GM19463 (cell line): ENCODE measurements around the gene STX1B.
A peak's percentile ranks its signal among the peaks of the same experiment; 100 is the strongest.

Source experiments
- ATAC-seq: cut with Tn5 transposase; IDR thresholded peaks from one replicate; pipeline ENCODE4 v1.9.1; 2021; ENCODE audit warnings: mild to moderate bottlenecking, moderate library complexity; ENCODE audit not compliant: unreplicated experiment

Gene STX1B

GRCh38 chr16:30980434-30980833, 30.0 kb downstream of the STX1B start:
- no peak for ATAC-seq

GRCh38 chr16:30980023-30980371, 30.4 kb downstream of the STX1B start:
- no peak for ATAC-seq

DNA sequence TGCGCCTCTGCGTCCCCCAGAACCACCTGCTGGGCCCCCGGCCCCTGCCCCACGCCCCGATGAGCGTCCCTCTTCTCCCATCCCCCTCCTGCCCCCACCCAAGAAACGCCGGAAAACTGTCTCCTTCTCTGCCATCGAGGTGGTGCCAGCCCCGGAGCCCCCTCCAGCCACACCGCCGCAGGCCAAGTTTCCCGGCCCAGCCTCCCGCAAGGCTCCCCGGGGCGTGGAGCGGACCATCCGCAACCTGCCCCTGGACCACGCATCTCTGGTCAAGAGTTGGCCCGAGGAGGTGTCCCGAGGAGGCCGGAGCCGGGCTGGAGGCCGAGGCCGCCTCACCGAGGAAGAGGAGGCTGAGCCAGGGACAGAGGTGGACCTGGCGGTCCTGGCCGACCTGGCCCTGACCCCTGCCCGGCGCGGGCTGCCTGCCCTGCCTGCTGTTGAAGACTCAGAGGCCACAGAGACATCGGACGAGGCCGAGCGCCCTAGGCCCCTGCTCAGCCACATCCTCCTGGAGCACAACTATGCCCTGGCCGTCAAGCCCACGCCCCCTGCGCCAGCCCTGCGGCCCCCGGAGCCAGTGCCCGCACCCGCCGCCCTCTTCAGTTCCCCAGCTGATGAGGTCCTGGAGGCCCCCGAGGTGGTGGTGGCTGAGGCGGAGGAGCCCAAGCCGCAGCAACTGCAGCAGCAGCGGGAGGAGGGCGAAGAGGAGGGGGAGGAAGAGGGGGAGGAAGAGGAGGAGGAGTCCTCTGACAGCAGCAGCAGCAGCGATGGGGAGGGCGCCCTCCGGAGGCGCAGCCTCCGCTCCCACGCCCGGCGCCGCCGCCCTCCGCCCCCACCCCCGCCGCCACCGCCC, 31.0 kb downstream of the STX1B start:
- ATAC-seq: no peak

DNA sequence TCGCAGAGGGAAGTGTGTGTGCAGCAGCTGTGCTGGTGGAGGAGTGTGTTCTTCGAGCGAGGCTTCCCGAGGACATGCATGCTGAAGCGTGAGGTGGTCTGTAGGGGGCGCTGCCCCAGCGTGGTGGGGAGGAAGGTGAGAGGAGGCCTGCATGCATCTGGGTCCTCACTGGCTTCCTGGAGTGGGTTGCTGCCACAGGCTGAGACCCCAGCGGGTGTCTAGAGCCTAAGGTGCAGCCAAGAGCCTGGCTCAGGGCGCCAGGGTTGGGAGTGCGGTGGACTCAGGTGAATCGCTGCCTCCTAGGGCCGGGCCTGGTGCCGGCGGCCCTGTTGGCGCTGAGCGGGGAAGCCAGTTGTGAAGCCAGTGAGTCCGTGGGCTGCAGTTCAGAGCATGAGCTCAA, 32.9 kb downstream of the STX1B start:
- no peak for ATAC-seq

DNA sequence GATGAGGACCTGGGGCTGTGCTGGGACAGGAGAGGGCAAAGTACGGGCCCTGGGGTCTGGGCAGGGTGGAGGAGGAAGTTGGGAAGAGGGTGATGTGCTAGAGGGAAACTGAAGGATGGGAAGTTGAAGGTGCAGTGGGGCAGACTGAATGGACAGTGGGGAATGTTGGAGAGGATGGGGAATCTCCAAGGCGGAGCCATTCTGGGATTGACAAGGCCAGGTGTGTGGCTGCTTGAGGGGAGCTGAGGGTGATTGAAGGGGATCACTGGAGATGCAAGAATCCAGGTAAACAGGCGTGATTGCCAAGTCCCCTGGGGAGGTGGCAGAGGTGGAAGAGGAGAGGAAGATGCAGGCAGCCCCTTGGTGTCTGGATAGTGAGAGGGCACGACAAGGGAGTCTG, 34.0 kb downstream of the STX1B start:
- ATAC-seq: no peak

DNA sequence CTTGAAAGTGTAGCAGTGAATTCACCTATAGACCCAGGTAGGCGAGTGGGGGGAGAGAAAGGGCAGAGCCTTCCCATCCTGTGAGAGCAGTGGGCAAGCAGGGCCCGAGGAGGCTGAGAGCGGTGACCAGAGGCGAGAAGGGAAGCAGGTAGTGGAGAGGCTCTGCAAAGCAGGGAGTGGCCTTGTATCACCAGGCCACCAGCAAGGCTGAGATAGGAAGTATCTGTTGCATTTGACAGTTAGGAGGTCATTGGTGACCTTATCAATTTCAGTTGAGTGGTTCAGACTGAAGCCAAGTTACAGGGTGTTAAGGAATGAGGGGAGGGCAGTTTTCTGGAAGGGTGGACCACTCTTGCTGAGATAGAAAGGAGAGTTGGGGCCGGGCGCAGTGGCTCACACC, 36.1 kb downstream of the STX1B start:
- ATAC-seq: no peak

DNA sequence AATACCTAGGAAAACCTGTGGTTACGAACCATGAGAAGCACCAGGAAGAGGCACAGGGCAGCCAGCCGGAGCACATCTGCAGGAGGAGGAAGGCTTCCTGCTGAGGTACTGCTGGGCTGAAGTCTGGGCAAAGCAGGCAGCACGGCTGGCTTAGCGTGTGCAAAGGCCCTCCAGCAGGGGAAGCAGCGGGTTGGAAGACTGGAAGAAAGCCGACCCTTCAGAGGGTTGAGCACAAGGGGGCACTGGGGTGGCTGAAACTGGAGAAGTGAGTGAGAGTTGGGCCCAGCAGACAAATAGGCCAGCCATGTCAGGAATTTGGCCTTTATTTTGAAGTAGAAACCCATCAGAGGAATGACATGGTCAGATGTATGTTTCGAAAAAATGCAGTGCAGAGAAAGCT, 37.6 kb downstream of the STX1B start:
- no peak for ATAC-seq

DNA sequence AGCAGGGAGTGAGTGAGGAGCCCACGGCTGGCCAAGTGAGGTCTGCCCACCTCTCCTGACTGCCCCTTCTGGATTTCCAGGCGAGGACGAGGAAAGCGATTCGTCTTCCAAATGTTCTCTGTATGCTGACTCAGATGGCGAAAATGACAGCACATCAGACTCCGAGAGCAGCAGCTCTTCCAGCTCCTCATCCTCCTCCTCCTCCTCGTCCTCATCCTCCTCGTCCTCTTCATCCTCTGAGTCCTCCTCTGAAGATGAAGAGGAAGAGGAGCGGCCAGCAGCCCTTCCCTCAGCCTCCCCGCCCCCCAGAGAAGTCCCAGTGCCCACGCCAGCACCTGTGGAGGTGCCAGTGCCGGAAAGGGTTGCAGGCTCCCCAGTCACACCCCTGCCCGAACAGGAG, 39.1 kb downstream of the STX1B start:
- ATAC-seq: no peak

GRCh38 chr16:30969246-30969842, 41.1 kb downstream of the STX1B start:
- no peak for ATAC-seq

GRCh38 chr16:30967795-30968194, 42.6 kb downstream of the STX1B start:
- ATAC-seq: no peak

DNA sequence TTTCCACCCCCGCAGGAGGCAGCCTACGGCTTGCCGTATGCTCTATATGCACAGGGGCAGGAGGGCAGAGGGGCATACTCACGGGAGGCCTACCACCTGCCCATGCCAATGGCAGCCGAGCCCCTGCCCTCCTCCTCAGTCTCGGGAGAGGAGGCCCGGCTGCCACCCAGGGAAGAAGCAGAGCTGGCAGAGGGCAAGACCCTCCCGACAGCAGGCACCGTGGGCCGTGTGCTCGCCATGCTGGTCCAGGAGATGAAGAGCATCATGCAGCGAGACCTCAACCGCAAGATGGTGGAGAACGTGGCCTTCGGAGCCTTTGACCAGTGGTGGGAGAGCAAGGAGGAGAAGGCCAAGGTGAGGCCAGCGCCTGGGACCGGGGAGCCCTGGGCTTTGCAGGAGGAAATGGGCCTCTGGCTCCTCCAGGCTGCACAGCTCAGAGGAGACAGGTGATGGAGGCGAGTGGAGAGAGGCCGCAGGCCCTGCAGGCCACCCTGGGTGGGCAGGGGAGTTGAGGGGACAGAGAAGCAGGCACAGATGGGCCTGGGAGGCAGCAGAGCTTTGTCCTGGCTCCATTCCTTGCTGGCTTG, 44.3 kb downstream of the STX1B start:
- no peak for ATAC-seq

GRCh38 chr16:30965436-30965835, 45.0 kb downstream of the STX1B start:
- no peak for ATAC-seq

GRCh38 chr16:30964574-30965226, 45.7 kb downstream of the STX1B start:
- no peak for ATAC-seq

DNA sequence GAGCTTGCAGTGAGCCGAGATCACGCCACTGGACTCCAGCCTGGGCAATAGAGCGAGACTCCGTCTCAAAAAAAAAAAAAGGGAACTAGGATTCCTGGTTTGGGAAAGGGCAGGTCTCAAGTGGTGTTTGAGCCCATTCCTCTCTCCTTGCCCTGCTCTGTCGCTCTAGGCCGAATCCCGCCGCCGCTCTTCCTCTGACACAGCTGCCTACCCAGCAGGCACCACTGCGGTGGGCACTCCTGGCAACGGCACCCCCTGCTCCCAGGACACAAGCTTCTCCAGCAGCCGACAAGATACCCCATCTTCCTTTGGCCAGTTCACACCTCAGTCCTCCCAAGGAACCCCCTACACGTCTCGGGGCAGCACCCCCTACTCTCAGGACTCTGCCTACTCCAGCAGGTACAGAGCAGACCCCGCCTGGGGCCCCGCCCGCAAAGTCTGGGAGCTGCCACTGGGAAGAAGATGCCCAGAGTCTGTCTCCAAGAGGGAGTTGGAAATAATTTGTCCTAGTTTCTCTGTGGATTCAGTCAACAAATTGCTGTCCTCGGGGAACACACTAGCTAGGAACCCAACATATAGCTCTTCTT, 46.4 kb downstream of the STX1B start:
- no peak for ATAC-seq

DNA sequence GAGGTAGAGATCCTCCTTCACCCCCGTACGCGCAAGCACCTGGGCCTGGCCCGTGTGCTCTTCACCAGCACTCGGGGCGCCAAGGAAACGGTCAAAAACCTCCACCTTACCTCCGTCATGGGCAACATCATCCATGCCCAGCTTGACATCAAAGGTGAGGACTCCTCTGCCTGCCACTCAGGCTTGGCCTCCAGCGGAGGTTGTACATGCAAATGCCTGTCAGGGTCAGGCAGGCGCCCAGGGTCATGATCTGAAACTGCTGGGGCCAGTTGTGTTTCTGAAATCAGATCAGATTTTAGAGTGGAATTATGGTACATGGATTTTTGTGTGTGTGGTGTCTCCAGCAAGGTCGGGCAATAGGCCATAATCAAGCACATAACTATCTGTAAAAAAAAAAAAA, 49.1 kb downstream of the STX1B start:
- ATAC-seq: no peak

DNA sequence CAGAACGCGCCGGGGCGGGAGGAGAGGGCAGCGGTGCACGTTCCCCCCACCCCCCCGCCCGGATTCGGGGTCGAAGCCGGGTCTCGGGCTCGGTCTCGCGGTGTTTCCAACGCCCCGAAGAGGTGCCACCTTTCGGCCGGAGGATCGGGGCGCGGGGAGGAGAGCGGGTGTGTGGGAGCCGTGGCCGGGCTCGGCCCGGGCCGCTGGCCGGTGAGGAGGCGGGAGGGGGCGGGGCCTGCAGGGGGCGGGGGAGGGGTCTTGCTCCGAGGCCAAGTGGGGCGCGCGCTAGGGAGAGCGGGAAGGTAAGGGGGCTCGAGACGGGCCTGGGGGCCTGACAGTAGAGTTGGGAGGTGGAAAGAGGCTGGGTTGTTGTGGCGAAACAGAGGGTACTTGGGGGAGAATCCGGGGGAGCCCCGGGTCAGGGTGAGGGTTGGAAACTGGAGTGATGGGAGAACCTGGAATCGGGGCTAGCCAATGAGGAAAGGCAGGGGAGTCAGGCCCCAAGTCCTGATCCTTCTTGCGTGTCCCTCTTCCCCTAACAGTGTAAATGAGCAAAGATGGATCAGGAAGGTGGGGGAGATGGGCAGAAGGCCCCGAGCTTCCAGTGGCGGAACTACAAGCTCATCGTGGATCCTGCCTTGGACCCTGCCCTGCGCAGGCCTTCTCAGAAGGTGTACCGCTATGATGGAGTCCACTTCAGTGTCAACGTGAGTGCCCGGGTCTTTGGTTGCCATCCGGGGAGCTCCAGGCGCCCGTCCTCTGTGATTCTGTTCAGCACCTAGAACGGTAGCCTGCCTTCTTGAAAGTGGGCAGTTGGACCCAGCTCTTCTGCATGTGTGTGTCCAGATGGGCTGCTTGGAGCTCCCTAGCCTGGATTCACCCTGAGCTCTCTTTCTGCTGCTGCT, 52.0 kb downstream of the STX1B start:
- peak; percentile 29 for ATAC-seq

DNA sequence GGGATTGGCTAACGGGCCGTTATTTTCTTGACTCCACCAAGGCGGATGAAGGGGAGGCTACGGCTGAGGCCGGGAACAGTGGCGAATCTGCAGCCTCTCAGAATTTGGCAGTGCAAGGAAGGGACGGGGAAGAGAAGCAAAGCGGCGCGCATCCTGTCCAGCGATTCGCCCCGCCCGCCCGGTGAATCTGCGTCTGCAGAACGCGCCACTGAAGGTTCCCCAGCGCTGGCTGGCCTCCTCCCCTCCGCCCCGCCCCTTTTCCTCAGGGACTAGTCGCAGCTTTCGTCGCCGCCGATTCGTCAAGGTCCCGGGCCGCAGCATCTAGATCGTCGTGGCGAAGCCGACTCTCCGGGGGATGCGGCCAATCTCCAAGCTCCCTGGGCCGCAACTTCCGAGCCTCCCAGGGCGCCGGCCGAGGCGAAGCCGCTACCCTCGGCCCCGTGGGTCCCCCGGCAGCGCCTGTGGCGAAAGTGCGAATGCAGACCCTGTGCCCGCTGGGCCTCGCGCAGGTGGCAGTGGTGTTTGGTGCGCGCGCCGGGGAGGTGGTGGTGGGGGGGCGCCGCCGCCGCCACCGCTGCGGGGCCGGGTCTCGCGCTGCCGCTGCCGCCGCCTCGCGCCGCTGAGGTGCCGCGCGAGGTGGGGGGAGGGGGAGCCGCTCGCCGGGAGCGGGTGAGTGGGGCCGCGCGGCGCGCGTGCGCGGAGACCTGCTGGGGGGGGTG, 52.8 kb downstream of the STX1B start, which contains the start of gene SETD1A:
Gene SETD1A (plus strand): TSS at position 299 of the 719 bp plus-strand sequence. CDS start 978 bp downstream, outside the sequence.
- peak; percentile 70 for ATAC-seq

- peak; percentile 43 for ATAC-seq
These were observed 53.6 kb downstream of the STX1B start for GRCh38 chr16:30956601-30957455.

DNA sequence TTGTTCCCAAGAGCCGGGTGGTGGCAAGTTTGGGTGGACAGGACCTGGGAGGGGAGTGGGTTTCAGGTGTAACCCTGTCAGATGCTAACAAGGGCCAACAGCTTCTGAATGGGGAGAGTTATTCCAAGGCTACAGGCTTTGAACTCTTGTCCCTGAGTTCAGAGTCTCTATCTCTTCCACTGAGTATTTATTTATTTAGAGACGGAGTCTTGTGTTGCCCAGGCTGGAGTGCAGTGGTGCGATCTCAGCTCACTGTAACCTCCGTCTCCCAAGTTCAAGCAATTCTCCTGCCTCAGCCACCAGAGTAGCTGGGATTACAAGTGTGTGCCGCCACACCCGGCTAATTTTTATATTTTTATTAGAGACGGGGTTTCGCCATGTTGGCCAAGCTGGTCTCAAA, 55.4 kb downstream of the STX1B start:
- ATAC-seq: no peak
